NCI-H345 treated with DMSO at 0.1 percent for 48 hours (cell line): Measurements from ENCODE around the gene ZNF30.
"Not testable (repeated sequence)": the region's sequence is repeated elsewhere in the genome, so short reads cannot be mapped to it uniquely, and the experiment has no call there.

Experiments used
- DNase-seq: peaks from one replicate; lab custom pipeline; 2025; ENCODE audit not compliant: unreplicated experiment; lab: John Stamatoyannopoulos, UW

The ZNF30 gene

DNA sequence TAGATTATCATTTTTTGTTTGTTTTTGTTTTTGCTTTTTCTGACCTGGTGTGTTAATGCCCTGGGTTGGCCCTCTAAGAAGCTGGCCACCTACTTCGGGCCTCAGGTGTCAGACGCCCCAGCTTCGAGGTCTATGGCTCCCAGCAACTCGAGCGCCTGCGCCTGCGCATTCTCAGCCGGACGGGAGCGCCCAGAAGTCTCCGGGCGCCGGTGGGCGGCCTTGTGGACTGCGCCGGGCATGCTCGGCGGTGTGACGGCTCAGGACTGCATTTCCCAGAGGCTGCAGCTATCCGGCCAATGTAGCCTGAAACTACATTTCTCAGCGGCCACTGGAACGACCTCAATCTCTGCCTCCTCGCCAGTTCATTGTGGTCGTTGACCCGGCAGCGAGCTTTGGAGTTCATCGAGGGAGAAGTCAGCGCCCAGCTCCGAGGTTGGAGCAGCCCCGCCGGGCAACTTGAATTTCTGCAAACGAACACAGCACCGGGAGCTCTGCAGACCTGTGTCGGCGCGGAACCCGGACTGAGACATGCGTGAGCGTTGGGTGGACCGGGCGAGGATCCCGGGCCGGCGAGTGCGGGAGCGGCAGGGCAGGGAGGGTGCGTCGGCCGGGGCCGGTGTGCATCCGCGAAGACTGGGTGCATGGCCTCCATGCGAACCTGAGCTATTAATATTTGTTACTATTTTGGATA lies at the start of gene ZNF30:
Gene ZNF30, plus strand, starts transcription at position 219 of the 691 bp plus-strand sequence. CDS start 3,045 bp downstream, outside the sequence.
- peak; percentile 98 for DNase-seq

DNA sequence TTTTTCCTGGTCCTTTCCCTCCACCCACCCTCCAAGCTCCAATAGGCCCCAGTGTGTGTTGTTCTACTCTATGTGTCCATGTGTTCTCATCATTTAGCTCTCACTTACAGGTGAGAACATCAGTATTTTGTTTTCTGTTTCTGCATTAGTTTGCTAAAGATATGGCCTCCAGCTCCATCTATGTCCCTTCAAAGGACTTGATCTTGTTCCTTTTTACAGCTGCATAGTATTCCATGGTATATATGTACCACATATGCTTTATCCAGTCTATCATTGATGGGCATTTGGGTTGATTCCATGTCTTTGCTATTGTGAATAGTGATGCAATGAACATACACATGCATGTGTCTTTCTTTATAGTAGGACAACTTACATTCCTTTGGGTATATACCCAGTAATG lies 47.1 kb upstream of the ZNF30 start:
- DNase-seq: no peak

GRCh38 chr19:34880034-34880433 lies 46.7 kb upstream of the ZNF30 start:
- no peak for DNase-seq

GRCh38 chr19:34881982-34882381 lies 44.7 kb upstream of the ZNF30 start:
- DNase-seq: no peak

DNA sequence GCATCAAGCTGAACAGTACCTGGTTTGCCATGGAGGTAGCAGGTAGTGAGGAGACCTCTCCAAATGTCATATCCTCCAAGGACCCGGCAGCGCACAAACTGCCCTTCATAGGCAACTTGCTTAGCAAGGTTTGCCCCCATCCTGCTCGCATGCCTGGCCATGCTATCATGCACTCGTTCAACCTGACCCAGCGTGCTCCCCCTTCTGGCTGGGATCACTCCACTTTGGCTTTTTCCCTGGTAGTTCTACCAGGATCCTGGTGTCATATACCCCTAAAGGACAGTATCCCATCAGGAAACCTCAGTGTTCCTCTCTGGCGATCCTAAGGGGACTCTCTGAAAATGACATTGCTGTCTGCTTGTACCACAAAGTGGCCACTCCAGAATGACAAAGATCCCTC lies 38.6 kb upstream of the ZNF30 start:
- DNase-seq: no peak

DNA sequence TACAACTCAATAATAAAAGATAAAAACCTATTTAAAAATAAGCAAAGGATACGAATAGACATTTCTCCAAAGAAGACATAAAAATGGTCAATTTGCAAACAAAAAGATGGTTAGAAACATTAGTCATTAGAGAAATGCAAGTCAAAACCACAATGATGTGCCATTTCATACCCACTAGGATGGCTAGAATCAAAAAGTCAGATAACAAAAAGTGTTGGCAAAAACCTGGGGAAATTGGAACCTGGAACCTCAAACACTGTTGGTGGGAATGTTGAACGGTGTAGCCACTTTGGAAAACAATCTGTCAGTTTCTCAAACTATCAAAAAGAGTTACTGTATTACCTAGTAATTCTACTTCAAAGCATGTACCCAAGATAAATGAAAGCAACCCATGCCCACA lies 26.5 kb upstream of the ZNF30 start:
- DNase-seq: no peak

DNA sequence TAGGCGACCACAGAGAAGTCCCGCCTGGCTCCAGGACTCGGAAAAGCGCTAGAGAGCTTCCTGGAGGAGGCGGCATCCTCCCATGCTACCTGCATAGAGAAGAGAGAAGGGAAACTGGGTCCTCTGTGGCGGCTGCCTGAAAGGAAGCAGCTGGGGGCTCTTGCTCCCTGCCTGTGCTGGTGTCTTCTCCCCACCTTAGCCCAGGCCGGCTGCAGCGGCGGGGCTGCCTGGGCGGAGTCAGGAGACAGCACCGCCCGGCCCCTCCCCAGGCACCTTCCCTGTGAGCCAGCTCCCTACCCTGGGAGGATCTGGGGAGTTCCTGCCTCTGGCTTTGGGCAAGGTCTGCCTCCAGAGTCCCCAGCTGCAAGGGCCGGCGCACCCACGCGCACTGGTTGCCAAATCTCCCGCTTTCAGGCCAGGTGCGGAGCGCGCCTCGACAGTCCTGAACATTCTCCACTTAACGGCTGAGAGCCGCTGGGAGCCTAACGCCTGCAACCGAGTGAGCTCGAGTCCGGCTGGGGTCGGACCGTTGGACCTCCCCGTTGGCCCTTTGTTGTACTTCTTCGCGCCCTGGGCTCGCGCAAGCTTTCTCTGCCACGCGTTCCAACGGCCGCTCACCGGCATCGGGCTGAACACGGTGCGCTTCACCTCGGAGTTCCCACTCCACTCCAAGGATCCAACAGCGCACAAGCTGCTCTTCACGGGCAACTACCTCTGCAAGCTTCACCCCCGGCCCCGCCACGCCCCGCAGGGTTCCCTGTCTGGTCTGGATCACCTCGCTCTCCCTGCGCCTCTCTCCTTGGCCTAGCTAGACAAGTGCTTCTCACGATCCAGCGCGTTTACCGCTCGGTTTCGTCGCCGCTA lies 21.8 kb upstream of the ZNF30 start:
- no peak for DNase-seq

GRCh38 chr19:34910770-34911169 lies 15.9 kb upstream of the ZNF30 start:
- DNase-seq: no peak

- DNase-seq: not testable (repeated sequence)
Measured at GRCh38 chr19:34917144-34917543, 9.6 kb upstream of the ZNF30 start.

- DNase-seq: no peak
Measured at GRCh38 chr19:34918190-34918589, 8.5 kb upstream of the ZNF30 start.

- peak; percentile 67 for DNase-seq
Measured at GRCh38 chr19:34920090-34920786, 6.5 kb upstream of the ZNF30 start.

DNA sequence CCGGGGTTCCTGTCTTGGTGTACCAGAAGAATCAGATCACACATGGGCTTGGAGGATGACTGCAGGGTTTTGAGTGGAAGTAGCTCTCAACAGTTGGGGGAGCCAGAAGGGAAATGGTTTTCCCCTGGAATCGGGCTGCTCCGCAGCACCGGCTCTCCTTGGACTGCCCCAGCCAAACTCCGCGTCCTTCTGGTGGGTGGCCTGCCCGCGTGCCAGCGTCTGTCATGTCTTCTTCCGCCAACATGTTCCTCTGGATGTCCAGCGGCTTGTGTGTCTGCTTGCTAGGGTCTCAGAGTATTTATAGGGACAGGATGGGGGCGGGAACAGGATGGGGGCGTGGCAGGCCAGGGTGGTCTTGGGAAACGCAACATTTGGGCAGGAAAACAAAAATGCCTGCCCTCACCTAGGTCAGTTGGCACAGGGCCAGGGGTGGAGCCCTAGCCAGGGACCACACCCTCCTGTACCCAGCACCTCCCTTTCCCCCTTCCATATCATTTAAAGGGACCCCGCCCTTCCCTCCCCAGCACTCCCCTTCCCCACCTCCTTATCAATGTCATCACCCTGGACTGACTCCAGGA lies 1.3 kb upstream of the ZNF30 start:
- no peak for DNase-seq

DNA sequence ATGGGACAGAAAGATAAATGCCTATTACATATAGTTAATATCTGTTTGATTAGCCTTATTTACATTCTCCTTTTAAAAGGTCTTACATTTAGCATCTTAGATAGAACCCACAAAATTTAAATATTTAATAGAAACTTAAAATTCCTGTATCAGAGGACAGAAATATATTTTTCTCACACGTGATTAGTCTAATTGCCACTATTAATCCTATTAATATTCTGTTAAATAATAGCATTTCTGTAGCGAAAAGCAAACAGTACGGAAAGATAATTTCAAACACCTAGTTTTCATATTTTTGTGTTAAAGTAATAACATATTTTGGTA lies 380 bp upstream of the ZNF30 start:
- DNase-seq: no peak

- no peak for DNase-seq
Measured at GRCh38 chr19:34932494-34932893, 5.8 kb downstream of the ZNF30 start.

DNA sequence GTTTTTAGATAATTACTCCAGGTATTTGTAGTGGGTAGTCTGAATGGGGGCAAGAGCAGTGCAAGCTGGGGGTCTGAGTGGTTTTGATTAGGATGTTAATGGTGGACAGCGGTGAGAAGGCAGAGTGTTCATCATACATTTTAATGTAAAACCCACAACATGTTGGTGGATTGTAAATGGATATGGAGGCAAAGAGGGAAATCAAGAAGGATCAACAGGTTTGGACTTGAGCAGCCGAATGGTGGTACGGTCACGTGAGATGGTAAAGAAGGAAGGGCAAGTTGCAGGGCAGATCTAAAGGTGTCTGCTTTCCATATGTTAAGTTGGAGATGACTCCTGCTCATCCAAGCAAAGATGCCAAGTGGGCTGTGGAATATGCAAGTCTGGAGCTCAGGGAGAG lies 9.5 kb downstream of the ZNF30 start:
- no peak for DNase-seq

DNA sequence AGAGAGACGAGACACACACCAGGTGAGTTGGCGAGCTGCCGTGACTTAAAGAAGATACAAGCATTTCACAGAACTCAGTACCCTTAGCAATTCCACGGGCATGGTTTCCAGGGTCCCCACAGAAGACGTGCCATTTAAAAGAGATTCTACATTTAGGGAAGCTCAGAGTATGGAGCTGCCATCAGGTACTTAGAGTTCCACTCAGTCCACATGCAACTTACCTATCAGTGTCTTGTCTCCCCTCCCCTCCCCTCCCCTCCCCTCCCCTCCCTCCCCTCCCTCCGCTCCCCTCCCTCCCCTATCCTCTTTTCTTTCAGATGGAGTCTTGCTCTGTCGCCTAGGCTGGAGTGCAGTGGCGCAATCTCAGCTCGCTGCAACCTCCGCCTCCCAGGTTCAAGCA lies 12.2 kb downstream of the ZNF30 start:
- DNase-seq: no peak

GRCh38 chr19:34943861-34944573 lies 17.3 kb downstream of the ZNF30 start:
- DNase-seq: no peak

GRCh38 chr19:34953092-34953491 lies 26.4 kb downstream of the ZNF30 start:
- DNase-seq: no peak

DNA sequence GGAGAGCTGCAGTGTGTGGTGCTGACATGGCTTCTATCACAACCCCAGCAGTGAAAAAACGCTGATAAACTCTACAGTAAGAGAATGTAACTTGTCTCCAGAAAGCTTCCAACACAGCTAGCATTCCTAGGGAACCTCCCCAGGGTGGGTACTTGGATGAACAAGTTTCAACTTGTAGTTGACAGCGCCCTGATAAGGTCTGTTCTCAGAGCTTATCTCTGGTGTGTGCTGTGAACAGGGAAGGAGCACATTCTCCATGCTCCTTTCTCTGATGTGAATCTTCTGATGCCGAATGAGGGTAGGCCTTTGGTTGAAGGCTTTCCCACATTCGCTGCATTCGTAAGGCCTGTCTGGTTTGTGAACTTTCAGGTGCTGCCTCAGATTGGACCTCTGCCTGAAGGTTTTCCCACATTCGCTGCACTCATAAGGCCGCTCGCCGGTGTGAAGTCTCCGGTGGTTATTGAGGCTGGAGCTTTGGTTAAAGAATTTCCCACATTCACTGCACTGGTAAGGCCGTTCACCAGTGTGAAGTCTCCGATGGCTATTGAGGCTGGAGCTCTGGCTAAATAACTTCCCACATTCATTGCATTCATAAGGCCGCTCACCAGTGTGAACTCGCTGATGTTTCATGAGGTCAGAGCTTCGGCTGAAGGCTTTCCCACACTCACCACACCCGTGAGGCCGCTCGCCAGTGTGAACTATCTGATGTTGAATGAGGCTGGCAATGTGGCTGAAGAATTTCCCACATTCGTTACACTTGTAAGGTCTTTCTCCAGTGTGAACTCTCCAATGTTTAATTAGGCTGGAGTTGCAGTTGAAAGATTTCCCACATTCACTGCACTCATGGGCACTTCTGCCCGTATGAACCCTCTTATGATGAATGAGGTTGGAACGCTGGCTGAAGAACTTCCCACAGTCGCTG lies 31.4 kb downstream of the ZNF30 start:
- DNase-seq: no peak

DNA sequence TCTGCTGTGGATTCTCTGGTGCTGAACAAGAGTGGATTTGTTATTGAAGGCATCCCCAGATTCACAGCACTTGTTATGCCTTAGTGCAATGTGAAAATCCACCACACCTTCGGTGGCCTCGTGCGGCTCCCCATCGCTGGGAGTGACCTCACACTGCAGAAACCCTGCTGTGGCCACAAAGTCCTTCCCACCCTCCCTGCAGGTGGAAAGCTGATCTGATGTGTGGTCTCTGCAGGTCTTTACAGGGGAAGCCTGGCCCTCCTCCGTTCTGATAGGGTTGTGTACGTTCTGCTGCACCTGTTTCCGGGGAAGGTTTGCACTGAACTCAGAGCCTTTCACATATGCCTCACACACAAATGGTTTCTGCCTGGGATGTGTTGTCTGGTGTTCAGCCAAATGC lies 32.3 kb downstream of the ZNF30 start:
- DNase-seq: no peak
